Ishikawa (cell line): ENCODE data around the gene STAB1.

Experiments used
- CEBPB ChIP-seq: IDR thresholded peaks from 2 replicates; pipeline ENCODE4 v1.6.1; 2012
- CREB1 ChIP-seq: IDR thresholded peaks from 2 replicates; pipeline ENCODE4 v1.6.1; 2012; ENCODE audit warnings: low read depth
- EGR1 ChIP-seq: IDR thresholded peaks from 2 replicates; pipeline ENCODE4 v1.6.1; 2012
- EP300 ChIP-seq: IDR thresholded peaks from 2 replicates; pipeline ENCODE4 v1.6.1; 2012; ENCODE audit warnings: borderline replicate concordance
- FOXM1 ChIP-seq: IDR thresholded peaks from 2 replicates; pipeline ENCODE4 v1.6.1; 2012; ENCODE audit warnings: low read depth, borderline replicate concordance
- MAX ChIP-seq: IDR thresholded peaks from 2 replicates; pipeline ENCODE4 v1.6.1; 2012
- NFIC ChIP-seq: IDR thresholded peaks from 2 replicates; pipeline ENCODE4 v1.6.1; 2012
- RAD21 ChIP-seq: IDR thresholded peaks from 2 replicates; pipeline ENCODE4 v1.6.1; 2012; ENCODE audit warnings: low read depth
- REST ChIP-seq: IDR thresholded peaks from 2 replicates; pipeline ENCODE4 v1.6.1; 2012; ENCODE audit warnings: low read depth, mild to moderate bottlenecking
- TAF1 ChIP-seq: IDR thresholded peaks from 2 replicates; pipeline ENCODE4 v1.6.1; 2012; ENCODE audit warnings: low read depth, mild to moderate bottlenecking
- TCF12 ChIP-seq: IDR thresholded peaks from 2 replicates; pipeline ENCODE4 v1.6.1; 2012; ENCODE audit warnings: low read depth
- TEAD4 ChIP-seq: IDR thresholded peaks from 2 replicates; pipeline ENCODE4 v1.6.1; 2012
- USF1 ChIP-seq: IDR thresholded peaks from 2 replicates; pipeline ENCODE4 v1.6.1; 2012
- YY1 ChIP-seq: IDR thresholded peaks from 2 replicates; pipeline ENCODE4 v1.6.1; 2012; ENCODE audit warnings: low read depth
- ZBTB7A ChIP-seq: IDR thresholded peaks from 2 replicates; pipeline ENCODE4 v1.6.1; 2012; ENCODE audit warnings: low read depth

Gene STAB1

GRCh38 chr3:52530918-52531826 is 36.0 kb downstream of the STAB1 start:
- no peak for TF ChIP-seq TCF12
- TF ChIP-seq ZBTB7A, result no peak
- no peak for TF ChIP-seq EGR1
- TF ChIP-seq EP300, result no peak
- no peak for TF ChIP-seq REST

- TF ChIP-seq EP300 (no peak), TEAD4 (no peak), USF1 (no peak), REST (no peak), FOXM1 (no peak), NFIC (no peak), MAX (no peak), ZBTB7A (no peak), EGR1 (no peak), YY1 (no peak), RAD21 (no peak), CREB1 (no peak), TAF1 (no peak), CEBPB (no peak)
Measured at GRCh38 chr3:52531860-52532516, 36.9 kb downstream of the STAB1 start.

- no peak for TF ChIP-seq USF1
- no peak for TF ChIP-seq CREB1
- no peak for TF ChIP-seq CEBPB
- TF ChIP-seq MAX, result no peak
- TF ChIP-seq TCF12, result no peak
- no peak for TF ChIP-seq RAD21
- TF ChIP-seq TAF1, result no peak
- no peak for TF ChIP-seq NFIC
- TF ChIP-seq YY1, result no peak
- TF ChIP-seq EGR1, result no peak
- TF ChIP-seq REST, result no peak
- TF ChIP-seq TEAD4, result no peak
- TF ChIP-seq EP300, result no peak
- TF ChIP-seq ZBTB7A, result no peak
- TF ChIP-seq FOXM1, result no peak
Measured at GRCh38 chr3:52532517-52532837, 37.3 kb downstream of the STAB1 start.

- TF ChIP-seq MAX (0 out of 2 replicates have a peak, but pooled peaks have one; percentile 9), FOXM1 (no peak), TAF1 (0 out of 2 replicates have a peak, but pooled peaks have one; percentile 28), NFIC (no peak), CREB1 (no peak), ZBTB7A (peak; percentile 56; the same call in 1 of the 2 replicates), RAD21 (no peak)
Measured at GRCh38 chr3:52532838-52533622, 37.9 kb downstream of the STAB1 start.
